ENCODE measurements around the gene ANKRD35.
A peak's percentile ranks its signal among the peaks of the same experiment; 100 is the strongest.
"Not testable (repeated sequence)": the region's sequence is repeated elsewhere in the genome, so short reads cannot be mapped to it uniquely, and the experiment has no call there.

ANKRD35 gene

DNA sequence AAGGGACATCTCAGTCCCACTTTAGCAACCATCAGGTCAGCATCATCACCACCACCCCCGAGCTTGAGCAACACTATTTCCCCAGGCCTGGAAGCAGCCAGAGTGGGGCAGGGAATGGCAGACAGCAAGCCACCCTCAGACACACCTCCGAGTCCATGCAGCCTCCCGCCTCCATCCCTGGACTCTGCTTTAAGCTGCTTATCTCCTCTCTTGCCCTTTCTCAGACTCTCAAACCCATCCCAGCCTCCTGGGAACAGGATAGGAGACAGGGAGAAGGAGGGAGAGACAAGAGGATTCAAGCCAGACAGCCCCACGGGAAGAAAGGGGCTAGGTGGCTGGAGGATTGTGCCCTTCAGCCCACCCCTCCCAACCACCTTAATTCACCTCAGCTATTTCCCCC is 28.5 kb downstream of the ANKRD35 start:
- DNase-seq: no peak

- DNase-seq: no peak
These were observed 30.2 kb downstream of the ANKRD35 start for GRCh38 chr1:145855426-145855948.

GRCh38 chr1:145849356-145850160 is 36.1 kb downstream of the ANKRD35 start:
- DNase-seq: no peak

DNA sequence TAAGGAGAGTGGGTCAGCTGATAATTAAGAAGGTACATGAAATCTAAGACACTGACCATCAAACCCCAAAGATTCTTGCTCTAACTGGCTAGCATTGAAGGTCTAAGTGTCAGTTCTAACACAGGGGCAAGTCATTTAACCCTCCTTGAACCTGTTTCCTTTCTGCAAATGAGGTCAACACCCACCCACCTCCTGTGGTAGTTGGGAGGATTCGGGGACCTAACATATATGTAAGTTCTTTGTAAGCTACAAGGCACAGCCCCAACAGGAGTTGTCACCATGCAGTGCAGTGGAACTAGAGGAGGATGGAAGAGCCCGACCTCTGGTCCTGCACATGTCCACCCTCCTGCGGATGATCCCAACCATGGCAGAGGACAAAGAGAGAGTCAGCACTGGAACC is 37.8 kb downstream of the ANKRD35 start:
- no peak for DNase-seq

DNA sequence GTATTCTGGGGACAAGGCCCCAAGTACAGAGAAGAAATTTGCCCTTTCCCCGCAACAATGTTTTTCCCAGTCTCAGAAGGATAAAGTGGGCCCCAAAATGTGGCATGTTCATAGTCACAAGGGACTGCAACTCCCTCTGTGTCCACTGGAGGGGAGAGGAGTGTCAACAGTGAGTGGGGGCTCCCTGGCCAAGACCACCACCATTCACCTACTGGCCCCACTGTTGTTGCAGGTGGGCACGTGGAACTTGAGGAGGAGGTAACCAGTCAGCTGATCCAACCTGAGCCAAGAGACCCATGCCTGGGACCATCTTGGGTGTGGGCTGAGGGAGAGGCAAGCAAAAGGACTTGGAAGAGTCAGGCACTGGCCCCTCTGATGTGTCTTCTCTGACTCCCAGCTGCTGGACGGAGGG is 39.5 kb downstream of the ANKRD35 start:
- DNase-seq: peak; percentile 53

GRCh38 chr1:145845514-145846161 is 40.0 kb downstream of the ANKRD35 start, which contains the start of gene NUDT17:
Gene NUDT17, plus strand, starts transcription at chr1:145845630. Its CDS starts 11 bp downstream, at chr1:145845641.
- DNase-seq: peak; percentile 91

DNA sequence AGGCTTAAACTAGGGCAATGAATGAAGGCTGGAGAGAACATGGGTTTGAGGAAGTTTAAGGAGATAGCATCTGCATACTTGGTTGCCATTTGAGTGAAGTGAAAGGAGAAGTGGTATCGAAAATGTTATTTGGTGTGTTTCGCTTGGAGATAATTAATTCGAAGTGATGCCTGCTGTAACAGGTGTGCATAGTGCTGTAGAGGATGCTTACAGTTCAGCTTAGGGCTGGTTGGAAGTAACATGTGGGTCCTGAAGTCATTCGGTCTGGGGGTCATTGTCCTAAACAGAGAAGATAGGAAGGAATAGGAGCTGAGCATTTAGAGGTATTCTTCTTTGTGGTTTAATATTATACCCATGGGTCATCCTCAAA is 40.5 kb downstream of the ANKRD35 start:
- DNase-seq: no peak

GRCh38 chr1:145843031-145843430 is 42.6 kb downstream of the ANKRD35 start:
- no peak for DNase-seq

DNA sequence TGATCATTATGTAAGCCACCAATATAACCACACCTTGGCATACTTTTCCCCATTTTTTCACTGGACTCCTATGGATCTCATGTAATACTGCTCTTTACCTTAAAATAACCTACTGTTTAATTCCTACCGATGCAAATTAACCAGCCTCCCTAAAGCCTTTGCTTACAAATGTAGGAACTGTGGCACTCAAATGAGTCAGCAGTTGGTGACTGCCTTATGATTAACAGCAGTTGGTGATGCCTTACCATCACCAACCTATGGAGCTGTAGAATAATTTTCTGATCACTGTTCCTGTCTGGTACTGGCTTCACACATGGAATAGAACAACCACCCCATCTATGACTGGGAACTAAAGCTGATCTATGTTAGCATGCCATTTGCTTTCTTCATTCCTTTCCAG is 48.0 kb downstream of the ANKRD35 start:
- DNase-seq: no peak

DNA sequence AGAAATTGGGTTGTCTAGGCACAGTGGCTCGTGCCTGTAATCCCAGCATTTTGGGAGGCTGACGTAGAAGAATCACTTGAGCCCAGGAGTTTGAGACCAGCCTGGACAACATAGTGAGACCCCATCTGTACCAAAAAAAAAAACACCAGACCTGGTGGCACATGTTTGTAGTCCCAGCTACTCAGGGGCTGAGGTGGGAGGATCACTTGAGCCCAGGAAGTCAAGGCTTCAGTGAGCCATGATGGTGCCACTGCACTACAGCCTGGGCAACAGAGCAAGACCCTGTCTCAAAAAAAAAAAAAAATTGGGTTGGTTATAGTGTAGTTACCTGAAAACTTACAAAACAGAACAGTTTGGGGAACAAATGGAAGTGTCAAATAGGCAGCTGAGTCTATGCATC is 54.9 kb downstream of the ANKRD35 start:
- not testable (repeated sequence) for DNase-seq

DNA sequence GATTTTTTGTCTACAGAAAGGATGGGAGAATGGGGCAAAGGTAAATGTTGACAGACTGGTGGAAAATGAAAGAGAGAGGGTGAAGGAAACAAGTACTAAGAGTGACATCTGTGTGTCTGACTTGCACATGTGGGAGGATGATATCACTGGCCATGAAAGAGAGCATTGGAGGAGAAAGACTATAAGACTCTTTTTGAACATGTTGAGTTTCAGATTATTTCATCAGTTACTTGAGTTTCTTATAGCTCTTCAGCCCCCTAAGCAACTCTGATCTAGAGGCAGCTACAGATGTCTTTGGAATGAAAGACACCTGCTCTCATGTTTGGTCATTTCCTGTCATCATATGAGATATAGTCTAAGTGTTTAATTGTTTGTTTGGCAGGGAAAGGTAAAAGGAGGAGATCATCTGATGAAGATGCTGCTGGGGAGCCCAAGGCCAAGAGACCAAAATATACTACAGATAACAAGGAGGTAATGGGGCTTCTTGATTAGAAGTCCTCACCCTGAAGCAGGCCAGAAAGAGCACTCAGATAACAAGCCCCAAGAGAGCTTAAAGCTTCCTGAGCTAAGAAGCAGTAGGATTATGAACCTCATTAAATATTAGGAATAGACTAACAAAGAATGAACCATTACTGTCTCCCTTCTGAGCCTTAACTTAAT is 57.2 kb downstream of the ANKRD35 start:
- no peak for DNase-seq

DNA sequence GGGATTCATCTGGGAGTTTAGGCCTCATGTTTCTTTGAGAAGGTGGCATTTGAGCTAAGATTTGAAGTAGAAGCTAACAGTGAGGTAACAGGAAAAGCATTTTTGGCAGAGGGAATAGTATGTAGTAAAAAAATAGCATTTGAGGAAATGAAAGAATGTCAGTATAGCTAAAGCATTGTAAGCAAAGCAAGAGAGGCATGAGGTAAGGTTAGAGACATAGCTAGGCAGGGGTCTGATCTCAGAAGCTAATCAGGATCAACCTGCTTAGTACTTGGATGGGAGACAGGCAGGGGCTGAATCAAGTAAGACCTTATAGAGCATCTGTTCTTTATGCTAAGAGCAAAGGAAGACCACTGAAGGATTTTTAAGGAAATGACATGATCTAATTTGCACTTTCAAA is 57.7 kb downstream of the ANKRD35 start:
- no peak for DNase-seq

DNA sequence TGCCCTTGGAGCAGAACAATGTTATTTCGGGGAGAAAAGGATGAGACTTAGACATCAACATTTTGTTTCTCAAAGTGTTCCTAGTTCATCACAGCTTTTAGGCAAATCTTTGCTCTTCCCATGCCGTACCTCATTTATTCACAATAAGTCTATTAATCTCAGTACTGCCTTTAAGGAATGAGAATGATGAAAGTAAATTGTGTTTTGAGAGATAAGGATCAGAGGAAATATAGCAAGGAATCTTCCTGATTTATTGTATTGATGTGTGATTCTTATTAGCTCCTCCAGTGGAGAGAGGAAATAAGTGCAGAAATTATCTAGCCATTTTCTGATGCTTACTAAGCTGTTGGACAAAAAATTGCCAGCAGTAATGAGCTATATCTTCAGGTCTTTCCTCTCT is 59.6 kb downstream of the ANKRD35 start:
- no peak for DNase-seq

DNA sequence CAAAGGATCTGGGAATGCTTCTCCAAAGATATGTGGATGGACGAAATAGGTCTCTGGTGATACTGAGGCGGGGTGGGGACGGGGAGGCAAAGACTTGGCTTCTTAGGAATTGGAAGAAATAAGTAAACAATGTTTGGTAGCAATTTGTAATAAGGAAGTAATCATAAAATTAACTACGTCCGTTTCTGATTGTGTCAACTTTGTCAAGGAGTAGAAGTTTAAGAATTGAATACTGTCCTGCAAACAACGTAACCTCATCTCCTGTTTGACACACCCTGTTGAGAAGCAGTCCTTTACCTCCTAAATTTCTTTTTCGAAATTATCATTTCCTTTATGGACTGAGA is 61.2 kb downstream of the ANKRD35 start:
- DNase-seq: no peak

DNA sequence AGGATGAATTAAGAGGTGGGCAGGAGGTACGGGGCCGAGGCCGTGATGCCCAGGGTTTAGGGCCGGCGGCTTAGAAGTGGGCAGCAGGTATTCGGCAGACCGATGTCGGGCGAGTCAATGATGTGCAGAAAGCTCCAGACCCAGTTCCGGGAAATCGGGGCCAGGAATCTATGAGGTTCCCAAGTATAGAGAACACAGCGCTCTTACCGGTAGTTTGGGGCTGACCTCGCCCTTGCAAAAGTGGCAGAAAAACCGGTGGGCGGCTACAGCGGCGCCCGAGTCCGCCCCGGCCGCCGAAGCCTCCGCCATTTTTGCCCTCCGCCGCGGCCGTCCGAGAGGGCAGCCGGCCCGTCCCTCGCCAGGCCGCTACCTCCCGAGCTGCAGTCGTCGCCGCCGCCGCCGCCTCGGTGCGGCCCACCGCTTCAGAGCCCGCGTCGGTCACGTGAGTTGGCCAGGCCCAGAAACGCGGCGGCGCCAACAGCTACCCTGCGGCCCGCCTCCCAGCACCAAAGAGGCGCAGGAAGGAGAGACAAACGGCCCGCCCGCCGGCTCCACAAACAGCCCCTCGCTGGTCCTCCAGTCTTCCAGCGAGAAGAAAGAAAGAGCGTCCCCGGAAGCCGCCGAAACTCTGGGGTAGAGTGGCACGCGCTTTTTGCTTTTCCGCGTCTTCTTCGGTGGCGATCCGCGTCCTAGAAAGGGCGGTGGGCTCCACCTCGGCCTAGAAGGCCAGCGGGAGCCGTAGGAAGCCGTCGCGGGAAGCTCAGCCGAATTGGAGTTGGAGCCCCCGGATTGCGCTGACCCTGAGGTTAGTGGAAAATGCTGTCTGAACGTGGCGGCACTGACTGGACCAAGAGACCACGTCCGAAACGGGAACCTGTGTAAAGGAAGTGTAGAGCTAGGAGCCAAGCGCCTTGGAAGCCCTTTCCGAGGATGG is 61.8 kb downstream of the ANKRD35 start, which contains the start of the genes POLR3C and RNF115:
Gene POLR3C (plus strand): TSS at position 636 of the 934 bp plus-strand sequence. CDS start 1,577 bp downstream, outside the sequence.
Gene RNF115 (minus strand): TSS at position 531 of the 934 bp plus-strand sequence. CDS start 222 bp downstream, at position 309.
- DNase-seq: peak; percentile 96

GRCh38 chr1:145822779-145823331 is 62.8 kb downstream of the ANKRD35 start:
- not testable (repeated sequence) for DNase-seq

DNA sequence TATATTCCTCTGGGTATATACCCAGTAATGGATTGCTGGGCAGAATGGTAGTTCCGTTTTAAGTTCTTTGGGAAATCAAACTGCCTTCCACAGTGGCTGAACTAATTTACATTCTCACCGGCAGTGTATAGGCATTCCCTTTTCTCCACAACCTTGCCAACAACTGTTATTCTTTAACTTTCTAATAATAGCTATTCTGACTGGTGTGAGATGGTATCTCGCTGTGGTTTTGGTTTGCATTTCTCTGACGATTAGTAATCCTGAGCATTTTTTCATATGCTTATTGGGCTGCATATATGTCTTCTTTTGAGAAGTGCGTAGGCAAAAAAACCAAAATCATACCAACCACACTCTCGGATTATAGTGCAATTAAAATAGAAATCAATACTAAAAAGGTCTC is 67.6 kb downstream of the ANKRD35 start:
- DNase-seq: not testable (repeated sequence)

All from NCI-H345 (cell line).